Muscle of back (tissue), 11 donors: ENCODE measurements around the gene GOLGA3. TPM values are rescaled to one million over a fixed set of nuclear protein-coding genes. Genes with fewer than 3 reads are reported as not detected.
A peak's percentile ranks its signal among the peaks of the same experiment; 100 is the strongest.

ENCODE experiments used
- DNase-seq, 3 donors: peaks; one replicate each; pipeline versions ENCODE4 v3.0.0 to v3.0.0-alpha.2; 2013
- polyA plus RNA-seq, 10 donors: library from polyadenylated mRNA; unstranded; fragments of 120-200 nt; gene quantifications; one replicate each; pipeline ENCODE4 v1.2.1, GENCODE V29; 2013; ENCODE audit not compliant: insufficient read length in 10 of 10

GOLGA3 gene
- polyA plus RNA-seq, 10 donors: 33.7 to 46.8 (median 43.1) TPM

DNA sequence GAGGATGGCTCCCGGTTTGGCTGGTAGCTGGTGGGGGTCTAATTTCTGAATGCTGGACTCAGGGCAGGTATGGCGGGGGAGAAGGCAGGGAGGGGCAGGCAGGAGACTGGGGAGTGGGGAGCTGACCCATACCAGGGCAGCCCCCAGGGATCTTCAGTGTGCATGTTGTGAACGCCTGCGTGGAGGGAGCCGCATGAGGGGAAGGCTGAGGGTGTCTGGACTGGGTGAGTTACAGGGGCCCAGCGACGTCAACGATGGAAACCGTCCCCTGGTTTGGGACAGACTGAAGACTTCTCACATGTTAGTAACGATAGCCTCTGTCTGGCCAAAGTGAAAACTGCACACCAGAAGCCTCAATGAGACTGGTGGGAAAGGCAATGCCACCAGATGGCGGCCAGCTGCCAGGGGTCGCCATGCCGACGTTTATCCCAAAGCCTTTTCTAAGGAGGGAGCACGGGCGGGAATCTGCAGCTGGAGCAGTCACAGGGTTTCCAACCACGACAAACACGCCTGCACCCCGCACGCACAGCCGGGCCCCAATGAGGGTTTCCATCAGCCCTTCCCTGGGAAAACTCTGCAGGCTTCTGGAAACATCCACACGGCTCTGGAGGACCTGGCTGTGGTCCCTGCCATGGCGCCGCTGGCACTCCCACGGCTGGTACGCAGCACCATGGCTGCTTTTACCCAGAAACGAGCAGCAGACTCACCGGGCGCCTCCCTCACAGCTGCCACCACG, 104.0 kb downstream of the GOLGA3 start:
- DNase-seq: peak; percentile 18 to 62 (median 18)

DNA sequence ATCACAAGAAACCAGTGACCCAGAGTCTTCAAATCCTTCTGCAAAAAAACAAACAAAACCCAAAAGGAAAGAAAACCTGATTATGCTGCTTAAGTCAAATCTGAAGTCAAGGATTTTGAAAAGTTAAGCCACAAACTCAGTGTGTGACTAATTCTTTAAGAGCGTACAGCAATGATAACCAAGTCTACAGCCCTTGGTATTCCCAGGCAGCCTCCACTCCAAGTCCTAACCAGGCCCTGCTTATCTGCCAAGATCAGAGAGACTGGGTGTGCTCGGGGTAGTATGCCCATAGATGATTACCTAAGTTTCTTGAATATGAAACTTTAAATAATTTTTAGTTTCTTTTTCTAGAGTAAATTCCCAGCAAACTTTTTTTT, 104.9 kb downstream of the GOLGA3 start:
- DNase-seq: no peak

DNA sequence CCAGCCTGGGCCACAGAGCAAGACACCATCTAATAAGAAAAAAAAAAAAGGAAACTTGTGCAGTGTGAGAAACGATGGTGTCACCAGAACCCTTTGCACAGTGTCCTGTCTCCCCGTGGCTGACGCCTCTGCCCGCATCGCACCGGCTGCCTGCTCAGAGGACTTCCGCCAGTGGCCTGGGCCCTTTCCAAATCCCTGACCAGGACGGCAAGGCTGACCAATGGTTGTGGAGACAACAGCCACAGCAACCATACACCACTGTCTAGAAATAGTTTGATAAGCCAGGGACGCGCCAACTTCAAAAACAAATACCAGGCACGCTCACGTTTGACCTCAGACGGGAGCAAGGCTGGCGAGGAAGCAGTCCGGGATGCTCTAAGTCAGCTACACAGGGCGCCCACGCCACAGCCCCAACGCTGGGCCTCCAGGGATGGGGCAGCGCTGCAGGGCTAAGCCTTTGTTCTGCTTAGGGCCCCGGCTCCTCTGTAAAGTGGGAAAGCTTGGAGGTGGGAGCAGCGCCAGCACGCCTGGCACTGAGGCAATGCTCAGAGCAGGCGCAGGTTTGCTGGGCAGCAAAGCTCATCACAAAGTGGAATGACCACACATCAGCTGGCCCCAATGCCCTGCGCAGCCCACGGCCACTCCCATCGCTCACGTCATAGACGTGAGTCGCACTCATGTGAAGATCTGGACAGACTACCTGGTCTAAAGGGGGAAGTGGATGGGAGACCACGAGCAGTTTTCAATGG, 105.5 kb downstream of the GOLGA3 start:
- no peak for DNase-seq

DNA sequence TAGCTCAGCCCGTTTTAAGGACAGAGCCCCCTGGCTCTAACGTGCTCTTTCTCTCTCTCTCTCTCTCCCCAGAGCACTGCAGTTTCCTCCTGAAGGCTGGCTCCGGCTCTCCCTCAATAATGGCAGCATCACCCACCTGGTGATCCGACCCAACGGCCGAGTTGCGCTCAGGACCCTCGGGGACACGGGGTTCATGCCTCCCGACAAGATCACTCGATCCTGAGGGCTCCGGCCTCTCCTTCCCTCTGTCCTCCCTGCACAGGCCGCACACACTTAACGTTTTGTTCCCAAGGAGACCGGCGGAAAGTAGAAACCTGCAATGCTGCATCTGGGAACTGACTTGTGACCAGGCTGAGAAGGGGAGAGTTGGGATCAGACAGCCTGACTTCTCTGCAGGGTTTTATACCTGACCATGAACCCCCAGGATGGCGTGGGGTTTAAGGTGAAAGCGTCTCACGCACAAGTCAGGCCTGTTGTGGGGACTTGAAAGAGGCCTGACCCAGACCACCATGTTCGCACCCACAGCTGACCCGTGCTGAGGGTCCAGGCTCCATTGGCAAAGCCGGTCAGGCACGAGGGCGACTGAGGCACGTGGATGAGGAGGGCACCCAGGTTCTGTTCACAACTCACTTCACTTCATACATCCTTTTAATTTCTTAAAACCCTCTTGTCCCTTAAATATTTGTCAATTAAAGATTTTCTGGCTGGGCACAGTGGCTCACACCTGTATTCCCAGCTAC, 107.9 kb downstream of the GOLGA3 start:
- no peak for DNase-seq

DNA sequence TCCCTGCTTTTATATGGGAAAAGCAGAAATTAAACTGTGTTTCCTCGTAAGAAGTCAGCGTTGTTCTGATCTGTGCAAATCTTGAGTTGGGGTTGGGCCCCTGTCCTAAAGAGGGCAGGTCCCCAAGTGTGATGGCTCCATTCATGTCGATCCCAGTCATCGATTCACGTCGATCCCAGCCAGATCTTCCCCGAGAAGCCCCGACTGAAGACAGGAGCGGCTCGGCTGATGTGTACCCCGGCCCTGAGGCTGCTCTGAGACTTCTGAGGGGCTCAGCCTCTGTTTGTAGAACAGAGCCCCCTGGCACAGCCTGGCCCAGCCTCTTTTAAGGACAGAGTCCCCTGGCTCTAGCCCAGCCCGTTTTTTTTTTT, 108.7 kb downstream of the GOLGA3 start:
- no peak for DNase-seq

DNA sequence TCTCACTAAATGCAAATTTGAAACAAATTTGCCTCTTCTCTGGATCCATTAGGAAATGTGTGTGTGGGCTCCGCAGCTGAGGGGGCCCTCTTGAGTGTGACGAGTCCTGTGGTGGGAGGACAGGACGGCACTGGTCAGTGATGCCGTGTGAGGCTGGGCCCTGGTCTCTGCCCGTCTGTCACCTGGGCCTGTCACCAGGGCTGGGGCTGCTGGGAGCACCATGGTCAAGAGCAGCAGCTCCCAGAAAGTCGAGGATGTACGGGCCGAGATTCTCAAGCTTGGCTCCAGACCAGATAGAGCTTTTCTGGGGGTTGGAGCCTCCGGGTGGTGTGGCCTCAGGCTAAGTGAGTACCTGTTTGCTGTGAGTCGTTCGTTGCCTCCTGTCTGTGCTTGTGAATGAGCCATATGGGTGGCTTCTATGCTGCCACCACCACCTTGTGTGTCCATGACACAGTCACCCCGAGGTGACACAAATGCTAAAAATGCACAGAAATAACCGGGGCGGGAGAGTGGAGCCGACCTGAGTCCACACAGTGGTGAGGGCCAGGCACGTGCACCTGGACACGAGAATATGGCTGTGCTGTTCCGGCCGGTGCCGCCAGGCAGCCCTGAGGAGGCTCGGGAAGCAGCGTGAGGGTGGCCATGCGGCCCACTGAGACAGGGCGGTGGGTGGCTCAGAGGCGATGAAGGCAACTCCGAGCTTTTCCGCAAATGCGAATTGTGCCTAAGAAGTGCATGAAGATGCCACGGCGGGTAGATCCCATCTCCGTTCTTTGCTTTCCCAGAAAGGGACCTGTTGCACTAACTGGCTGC, 109.3 kb downstream of the GOLGA3 start:
- DNase-seq: no peak

Other genes with a start within 250 kb of the GOLGA3 start
- gene LRCOL1, start 218.3 kb downstream of the GOLGA3 start, polyA plus RNA-seq: under 1 TPM in 6 of 10 donors, not detected in 4; 0.14 to 0.60 (median 0.20) TPM
- gene P2RX2, start 210.1 kb downstream of the GOLGA3 start, polyA plus RNA-seq: under 1 TPM in 2 of 10 donors, not detected in 8; 0.07 to 0.24 TPM
- 10 to 100 TPM; 21.1 to 45.3 (median 29.5) TPM for gene POLE, start 141.5 kb downstream of the GOLGA3 start, polyA plus RNA-seq
- 10 to 100 TPM; 15.7 to 27.4 (median 19.6) TPM for gene PXMP2, start 141.3 kb downstream of the GOLGA3 start, polyA plus RNA-seq
- gene PGAM5, start 118.0 kb downstream of the GOLGA3 start, polyA plus RNA-seq: 10 to 100 TPM; 16.4 to 21.8 (median 18.0) TPM
- 10 to 100 TPM; 31.9 to 58.8 (median 42.7) TPM for gene ANKLE2, start 67.0 kb downstream of the GOLGA3 start, polyA plus RNA-seq
- gene CHFR, start 58.7 kb upstream of the GOLGA3 start, polyA plus RNA-seq: 10 to 100 TPM; 14.2 to 21.9 (median 17.8) TPM
- 10 to 100 TPM in 8 of 10 donors, 1 to 10 TPM in 2; 8.9 to 18.7 (median 12.5) TPM for gene ZNF605, start 127.4 kb upstream of the GOLGA3 start, polyA plus RNA-seq
- 10 to 100 TPM in 3 of 10 donors, 1 to 10 TPM in 7; 6.8 to 11.3 (median 7.8) TPM for gene ZNF26, start 157.5 kb upstream of the GOLGA3 start, polyA plus RNA-seq
- 10 to 100 TPM; 22.8 to 40.7 (median 31.6) TPM for gene ZNF84, start 208.6 kb upstream of the GOLGA3 start, polyA plus RNA-seq